ENCODE results near the gene MYBPH. TPM values are rescaled to one million over a fixed set of nuclear protein-coding genes. Genes with fewer than 3 reads are reported as not detected.

MYBPH gene
- total RNA-seq, 4 donors from 2014 or later = not detected

- no peak for TF ChIP-seq CTCF (IDR thresholded peaks at IDR 0.05; ENCODE audit: low read depth)
These were observed 40.9 kb upstream of the MYBPH start for GRCh38 chr1:203216274-203217138.

- no peak for TF ChIP-seq CTCF (IDR thresholded peaks at IDR 0.05; ENCODE audit: low read depth)
These were observed 39.9 kb upstream of the MYBPH start for GRCh38 chr1:203215573-203215972.

- no peak for TF ChIP-seq CTCF (IDR thresholded peaks at IDR 0.05; ENCODE audit: low read depth)
These were observed 39.2 kb upstream of the MYBPH start for GRCh38 chr1:203214871-203215270.

GRCh38 chr1:203213126-203213525 lies 37.5 kb upstream of the MYBPH start:
- TF ChIP-seq CTCF (IDR thresholded peaks at IDR 0.05; ENCODE audit: low read depth) = no peak

- no peak for TF ChIP-seq CTCF (IDR thresholded peaks at IDR 0.05; ENCODE audit: low read depth)
These were observed 36.2 kb upstream of the MYBPH start for GRCh38 chr1:203211812-203212211.

GRCh38 chr1:203210988-203211387 lies 35.4 kb upstream of the MYBPH start:
- no peak for TF ChIP-seq CTCF (IDR thresholded peaks at IDR 0.05; ENCODE audit: low read depth)

GRCh38 chr1:203210350-203210749 lies 34.7 kb upstream of the MYBPH start:
- TF ChIP-seq CTCF (IDR thresholded peaks at IDR 0.05; ENCODE audit: low read depth) = no peak

All from subcutaneous adipose tissue (tissue), 4 donors.